ENCODE data around the gene CERS1. TPM values are rescaled to one million over a fixed set of nuclear protein-coding genes. Genes with fewer than 3 reads are reported as not detected.

The CERS1 gene
- total RNA-seq, 4 donors from 2014 or later = 0.24 to 1.3 (median 0.59) TPM

GRCh38 chr19:18839465-18840287, 56.3 kb downstream of the CERS1 start:
- 46 to 61% methylated on average over 14 to 15 of the region's 15 CpGs for WGBS, 2 donors
- TF ChIP-seq POLR2A (IDR thresholded peaks at IDR 0.05) = no peak
- TF ChIP-seq, protein P1, sequence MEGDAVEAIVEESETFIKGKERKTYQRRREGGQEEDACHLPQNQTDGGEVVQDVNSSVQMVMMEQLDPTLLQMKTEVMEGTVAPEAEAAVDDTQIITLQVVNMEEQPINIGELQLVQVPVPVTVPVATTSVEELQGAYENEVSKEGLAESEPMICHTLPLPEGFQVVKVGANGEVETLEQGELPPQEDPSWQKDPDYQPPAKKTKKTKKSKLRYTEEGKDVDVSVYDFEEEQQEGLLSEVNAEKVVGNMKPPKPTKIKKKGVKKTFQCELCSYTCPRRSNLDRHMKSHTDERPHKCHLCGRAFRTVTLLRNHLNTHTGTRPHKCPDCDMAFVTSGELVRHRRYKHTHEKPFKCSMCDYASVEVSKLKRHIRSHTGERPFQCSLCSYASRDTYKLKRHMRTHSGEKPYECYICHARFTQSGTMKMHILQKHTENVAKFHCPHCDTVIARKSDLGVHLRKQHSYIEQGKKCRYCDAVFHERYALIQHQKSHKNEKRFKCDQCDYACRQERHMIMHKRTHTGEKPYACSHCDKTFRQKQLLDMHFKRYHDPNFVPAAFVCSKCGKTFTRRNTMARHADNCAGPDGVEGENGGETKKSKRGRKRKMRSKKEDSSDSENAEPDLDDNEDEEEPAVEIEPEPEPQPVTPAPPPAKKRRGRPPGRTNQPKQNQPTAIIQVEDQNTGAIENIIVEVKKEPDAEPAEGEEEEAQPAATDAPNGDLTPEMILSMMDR (IDR thresholded peaks at IDR 0.05) = no peak
- intact Hi-C loops (cut with DNase I) = no loop called here
- Histone ChIP-seq H3K4me1 (peaks cover 43 to 75% of the 10 kb centered on the region in 2 donors), H3K36me3 (no peaks in the 10 kb centered on the region), H3K9me3 (no peaks in the 10 kb centered on the region), H3K27ac (no peak overlapping the region), H3K4me3 (replicated peaks in 1 of 3) (no peak overlapping the region), H3K27me3 (no peaks in the 10 kb centered on the region)
- DNase-seq = peak in 1 of 2 donors; percentile 56

GRCh38 chr19:18834644-18834984, 61.3 kb downstream of the CERS1 start:
- peaks cover 36 to 49% of the 10 kb centered on the region in 2 donors for H3K4me1 ChIP-seq
- WGBS, 2 donors = 81 to 85% methylated on average over 4 of the region's 4 CpGs
- H3K27me3 ChIP-seq = no peaks in the 10 kb centered on the region
- intact Hi-C loops (cut with DNase I) = loop anchor here (5.0 kb wide), 1 partner anchor 152 kb away; the partner anchor contains the start of gene CRTC1
- no peak for DNase-seq
- no peaks in the 10 kb centered on the region for H3K9me3 ChIP-seq
- no peak for TF ChIP-seq POLR2A (IDR thresholded peaks at IDR 0.05)
- TF ChIP-seq, protein P1 (IDR thresholded peaks at IDR 0.05) = no peak
- H3K4me3 ChIP-seq (replicated peaks in 1 of 3) = no peak overlapping the region
- no peaks in the 10 kb centered on the region for H3K36me3 ChIP-seq
- peak overlapping the region in 1 of 3 donors; percentile 79 for H3K27ac ChIP-seq

- no peaks in the 10 kb centered on the region for H3K36me3 ChIP-seq
- no peaks in the 10 kb centered on the region for H3K9me3 ChIP-seq
- intact Hi-C loops (cut with DNase I) = loop anchor here (5.0 kb wide), 1 partner anchor 152 kb away; the partner anchor contains the start of gene CRTC1
- peak overlapping the region in 2 of 3 donors; percentile 17 to 79 for H3K27ac ChIP-seq
- no peaks in the 10 kb centered on the region for H3K27me3 ChIP-seq
- TF ChIP-seq, protein P1 (IDR thresholded peaks at IDR 0.05) = no peak
- no peak for TF ChIP-seq POLR2A (IDR thresholded peaks at IDR 0.05)
- peaks cover 31 to 43% of the 10 kb centered on the region in 2 donors for H3K4me1 ChIP-seq
- 13 to 22% methylated on average over 18 of the region's 18 CpGs for WGBS, 2 donors
- H3K4me3 ChIP-seq (replicated peaks in 1 of 3) = peak overlapping the region in 1 of 3 donors; percentile 94
- DNase-seq = peak in 1 of 2 donors; percentile 19
Observed at GRCh38 chr19:18833849-18834643, 61.9 kb downstream of the CERS1 start.

DNA sequence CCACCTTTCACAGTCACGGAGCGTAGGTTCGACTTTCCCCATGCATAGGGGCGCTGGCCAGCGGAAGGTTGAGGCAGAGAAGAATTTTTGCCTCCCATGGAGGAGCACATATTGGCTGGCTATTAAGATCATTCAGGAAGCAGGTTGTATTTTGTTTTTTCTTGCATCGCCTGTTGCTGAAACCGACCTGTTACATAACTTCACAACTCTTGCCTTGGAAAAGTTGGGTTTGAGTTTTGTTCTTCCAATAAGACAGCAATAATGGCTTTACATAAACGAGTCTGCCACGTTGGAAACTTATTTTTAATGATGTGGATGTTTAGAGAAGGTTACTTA, 62.8 kb downstream of the CERS1 start:
- TF ChIP-seq POLR2A (IDR thresholded peaks at IDR 0.05) = no peak
- TF ChIP-seq, protein P1 (IDR thresholded peaks at IDR 0.05) = no peak
- Histone ChIP-seq H3K27ac (peak overlapping the region; percentile 3 to 79 (median 53)), H3K27me3 (no peaks in the 10 kb centered on the region), H3K4me3 (replicated peaks in 1 of 3) (peak overlapping the region; percentile 32 to 94 (median 59)), H3K36me3 (no peaks in the 10 kb centered on the region), H3K4me1 (peaks cover 28 to 38% of the 10 kb centered on the region in 2 donors), H3K9me3 (no peaks in the 10 kb centered on the region)
- intact Hi-C loops (cut with DNase I) = loop anchor here (5.0 kb wide), 1 partner anchor 151 kb away; the partner anchor contains the start of gene CRTC1
- 2 to 8% methylated on average over 7 to 9 of the region's 9 CpGs for WGBS, 2 donors
- DNase-seq = no peak
